RCC 7860 (cell line): ENCODE measurements around the gene MED9.
"Not testable (repeated sequence)": the region's sequence is repeated elsewhere in the genome, so short reads cannot be mapped to it uniquely, and the experiment has no call there.

Experiments
- DNase-seq: peaks from one replicate; pipeline ENCODE4 v3.0.0-alpha.2; 2015; ENCODE audit warnings: low spot score
- FAIRE-seq: peaks from 2 replicates; lab custom pipeline; 2012; peaks lifted over from hg19 to GRCh38; lab: Jason Lieb, UNC

MED9 gene

GRCh38 chr17:17476865-17477467, at the start of gene MED9:
Gene MED9, plus strand, starts transcription at chr17:17477000. Its CDS starts 42 bp downstream, at chr17:17477042.
- DNase-seq (peak; percentile 73), FAIRE-seq (no peak)

GRCh38 chr17:17429222-17429621, 47.6 kb upstream of the MED9 start:
- FAIRE-seq (no peak), DNase-seq (no peak)

GRCh38 chr17:17430924-17431323, 45.9 kb upstream of the MED9 start:
- FAIRE-seq, DNase-seq: not testable (repeated sequence)

- FAIRE-seq (no peak), DNase-seq (no peak)
Observed at GRCh38 chr17:17431605-17432004, 45.2 kb upstream of the MED9 start.

- DNase-seq (no peak), FAIRE-seq (no peak)
Observed at GRCh38 chr17:17433000-17433703, 43.6 kb upstream of the MED9 start.

- no peak for DNase-seq
- FAIRE-seq: no peak
Observed at GRCh38 chr17:17434477-17434876, 42.3 kb upstream of the MED9 start.

- no peak for FAIRE-seq
- peak; percentile 6 for DNase-seq
Observed at GRCh38 chr17:17435323-17435722, 41.5 kb upstream of the MED9 start.

- DNase-seq: no peak
- FAIRE-seq: no peak
Observed at GRCh38 chr17:17437461-17437860, 39.3 kb upstream of the MED9 start.

- FAIRE-seq (no peak), DNase-seq (no peak)
Observed at GRCh38 chr17:17437893-17438292, 38.9 kb upstream of the MED9 start.

- DNase-seq (peak; percentile 4), FAIRE-seq (no peak)
Observed at GRCh38 chr17:17440010-17440843, 36.6 kb upstream of the MED9 start.

GRCh38 chr17:17440938-17441675, 35.7 kb upstream of the MED9 start:
- DNase-seq (no peak), FAIRE-seq (no peak)

GRCh38 chr17:17443173-17443572, 33.6 kb upstream of the MED9 start:
- FAIRE-seq (no peak), DNase-seq (no peak)

GRCh38 chr17:17445296-17445924, 31.4 kb upstream of the MED9 start:
- FAIRE-seq (no peak), DNase-seq (no peak)

- DNase-seq: peak; percentile 90
- FAIRE-seq: peak; percentile 85
Observed at GRCh38 chr17:17445925-17446665, 30.7 kb upstream of the MED9 start.

- FAIRE-seq (no peak), DNase-seq (peak; percentile 34)
Observed at GRCh38 chr17:17446666-17447155, 30.1 kb upstream of the MED9 start.

- FAIRE-seq (no peak), DNase-seq (no peak)
Observed at GRCh38 chr17:17447264-17447663, 29.5 kb upstream of the MED9 start.

- DNase-seq (peak; percentile 40), FAIRE-seq (no peak)
Observed at GRCh38 chr17:17448076-17448475, 28.7 kb upstream of the MED9 start.

GRCh38 chr17:17448723-17449122, 28.1 kb upstream of the MED9 start:
- no peak for FAIRE-seq
- no peak for DNase-seq

- DNase-seq: no peak
- no peak for FAIRE-seq
Observed at GRCh38 chr17:17453088-17453487, 23.7 kb upstream of the MED9 start.

GRCh38 chr17:17454276-17454675, 22.5 kb upstream of the MED9 start:
- no peak for DNase-seq
- FAIRE-seq: no peak
